H4 (cell line): ENCODE measurements around the gene TPK1. TPM values are rescaled to one million over a fixed set of nuclear protein-coding genes. Genes with fewer than 3 reads are reported as not detected.
A peak's percentile ranks its signal among the peaks of the same experiment; 100 is the strongest.

ENCODE experiments used
- DNase-seq: peaks from one replicate; pipeline ENCODE4 v3.0.0-alpha.2; 2015; ENCODE audit warnings: low spot score
- total RNA-seq: library from RNA; depleted of rRNA; stranded (reverse); fragments of >200 nt; shearing (Covaris generic); gene quantifications from 2 replicates; pipeline ENCODE4 v1.2.3, GENCODE V29; 2014; rRNA removed

Gene TPK1
- 6.2 and 6.5 TPM in 2 replicates for total RNA-seq

- peak; percentile 94 for DNase-seq
Observed at GRCh38 chr7:144835652-144836544, at the start of gene TPK1. TPK1 (minus strand) TSS chr7:144836053; CDS start chr7:144835602, 451 bp downstream.

GRCh38 chr7:144885478-144885877, 49.6 kb upstream of the TPK1 start:
- no peak for DNase-seq

DNA sequence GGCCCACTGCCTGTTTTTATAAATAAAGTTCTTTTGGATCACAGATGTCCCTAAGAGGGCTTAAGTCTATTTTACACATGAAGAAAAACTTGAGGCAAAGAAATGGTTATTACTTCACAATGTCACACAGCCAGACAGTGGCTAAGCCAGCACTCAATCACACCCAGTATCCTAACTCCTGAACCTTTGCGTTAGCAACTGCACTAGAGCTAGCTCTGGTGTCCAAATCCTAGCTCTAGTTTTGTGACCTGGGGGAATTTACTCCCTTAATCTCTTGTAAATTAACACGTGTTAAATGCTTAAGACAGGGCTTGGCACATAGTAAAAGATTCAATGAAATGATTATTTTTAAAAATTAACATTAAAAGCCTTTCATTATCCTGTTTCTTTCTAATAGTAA, 49.0 kb upstream of the TPK1 start:
- DNase-seq, result no peak

GRCh38 chr7:144873316-144873845, 37.5 kb upstream of the TPK1 start:
- no peak for DNase-seq

GRCh38 chr7:144869082-144869481, 33.2 kb upstream of the TPK1 start:
- DNase-seq, result no peak

- DNase-seq, result no peak
Observed at GRCh38 chr7:144866189-144866588, 30.3 kb upstream of the TPK1 start.

DNA sequence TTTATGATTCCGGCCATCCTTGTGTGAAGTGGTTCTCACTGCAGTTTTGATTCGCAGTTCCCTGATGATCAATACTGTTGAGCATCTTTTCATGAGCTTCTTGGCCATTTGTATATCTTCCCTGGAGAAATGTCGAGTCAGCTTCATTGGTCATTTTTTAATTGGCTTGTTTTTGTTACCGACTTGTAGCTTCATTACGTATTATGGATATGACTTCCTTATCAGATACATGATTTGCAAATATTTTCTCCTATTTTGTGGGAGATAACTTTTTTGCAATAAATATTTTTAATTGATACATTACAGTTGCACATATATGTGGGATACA, 27.4 kb upstream of the TPK1 start:
- DNase-seq, result no peak

- no peak for DNase-seq
Observed at GRCh38 chr7:144862612-144863319, 26.9 kb upstream of the TPK1 start.

DNA sequence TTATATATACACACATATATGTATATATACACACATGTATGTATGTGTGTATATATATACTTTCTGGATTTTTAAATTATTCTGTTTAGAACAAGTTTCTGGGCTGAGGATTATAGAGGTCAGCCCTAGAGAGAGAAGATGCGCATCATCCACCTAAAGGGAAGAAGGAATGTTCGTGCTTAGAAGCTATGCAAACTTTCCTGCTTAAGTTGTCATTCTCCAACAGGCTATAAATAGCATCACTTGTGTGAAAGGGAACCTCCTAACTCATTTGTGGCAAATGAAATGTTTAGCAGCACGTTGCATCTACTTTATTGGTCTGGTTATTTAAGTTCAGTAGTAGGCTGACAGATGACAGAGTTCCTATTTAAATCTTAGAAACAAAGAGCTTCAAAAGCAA, 23.9 kb upstream of the TPK1 start:
- no peak for DNase-seq

DNA sequence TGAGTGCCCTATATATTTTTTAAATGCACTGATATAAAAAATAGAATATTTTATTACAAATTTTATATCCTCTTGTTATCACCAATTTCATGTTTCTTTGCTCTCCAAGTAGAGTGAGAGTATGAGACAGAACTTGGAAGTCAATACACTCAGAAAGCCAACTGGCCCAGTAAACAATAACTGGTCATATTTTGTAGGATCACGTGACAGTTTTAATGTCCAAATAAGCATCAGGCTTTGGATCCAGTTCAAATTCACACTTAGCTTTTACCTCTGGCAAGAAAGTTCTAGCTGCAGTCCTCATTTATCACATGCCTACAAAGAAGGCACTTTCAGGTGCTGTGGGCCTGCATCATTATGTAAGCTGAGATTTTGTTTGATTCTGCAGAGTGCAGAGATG, 21.6 kb upstream of the TPK1 start:
- no peak for DNase-seq

- DNase-seq, result peak; percentile 52
Observed at GRCh38 chr7:144854839-144855424, 19.1 kb upstream of the TPK1 start.

DNA sequence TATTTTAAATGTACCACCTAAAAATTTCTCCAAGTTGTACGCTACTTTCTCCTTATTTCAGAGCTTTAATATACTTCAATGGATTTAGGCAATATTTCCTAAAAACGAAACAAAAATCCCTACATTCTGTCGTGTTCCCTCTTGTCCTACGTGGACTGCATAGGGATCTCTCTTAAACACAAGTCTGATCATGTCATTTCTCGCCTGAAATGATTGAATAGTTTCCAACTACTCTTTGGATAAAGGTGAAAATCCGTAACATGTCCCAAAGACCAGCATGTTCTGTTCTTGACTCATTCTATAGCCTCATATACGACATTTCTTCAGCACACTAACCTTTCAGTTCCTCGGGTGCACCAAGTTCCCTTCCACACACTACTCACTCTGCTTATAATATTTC, 17.7 kb upstream of the TPK1 start:
- no peak for DNase-seq

GRCh38 chr7:144848078-144848477, 12.2 kb upstream of the TPK1 start:
- no peak for DNase-seq

- DNase-seq, result peak; percentile 33
Observed at GRCh38 chr7:144842377-144842851, 6.6 kb upstream of the TPK1 start.

DNA sequence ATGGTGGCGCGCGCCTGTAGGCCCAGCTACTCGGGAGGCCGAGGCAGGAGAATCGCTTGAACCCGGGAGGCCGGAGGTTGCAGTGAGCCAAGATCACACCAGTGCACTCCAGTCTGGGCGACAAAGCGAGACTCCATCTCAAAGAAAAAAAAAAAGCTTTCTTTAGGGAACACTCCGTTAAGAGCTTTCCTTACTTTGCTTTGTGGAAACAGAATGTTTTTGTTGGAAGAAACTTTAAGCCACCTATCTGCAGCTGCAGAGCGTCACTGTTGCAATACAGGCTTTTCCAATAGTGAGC, 641 bp upstream of the TPK1 start:
- DNase-seq, result no peak

GRCh38 chr7:144835155-144835611, 670 bp downstream of the TPK1 start:
- DNase-seq, result peak; percentile 20

DNA sequence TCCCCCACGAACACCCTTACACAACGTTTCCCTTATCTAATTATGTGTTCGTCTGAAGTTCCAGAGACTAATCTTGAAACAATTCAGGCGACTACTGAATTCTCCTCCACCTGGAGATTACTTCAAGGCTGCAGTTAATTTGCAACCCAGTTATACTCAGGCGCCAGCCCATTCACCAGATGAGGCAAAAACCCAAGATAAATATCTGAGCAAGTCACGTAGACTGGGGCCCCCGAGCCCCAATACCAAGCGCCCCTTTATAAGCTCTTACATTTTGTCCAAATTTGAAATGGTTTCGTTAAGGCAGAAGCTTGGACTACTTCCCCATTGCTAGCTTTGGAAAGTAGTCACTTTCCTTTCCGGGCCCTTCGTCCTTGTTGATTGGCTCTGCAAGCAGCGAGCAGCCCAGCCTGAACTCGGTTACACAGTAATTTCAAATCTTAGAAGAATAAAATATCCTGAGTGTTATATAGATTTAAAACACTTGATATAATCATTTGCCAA, 1.2 kb downstream of the TPK1 start:
- no peak for DNase-seq

- no peak for DNase-seq
Observed at GRCh38 chr7:144830811-144831210, 5.0 kb downstream of the TPK1 start.

GRCh38 chr7:144830024-144830785, 5.6 kb downstream of the TPK1 start:
- no peak for DNase-seq

DNA sequence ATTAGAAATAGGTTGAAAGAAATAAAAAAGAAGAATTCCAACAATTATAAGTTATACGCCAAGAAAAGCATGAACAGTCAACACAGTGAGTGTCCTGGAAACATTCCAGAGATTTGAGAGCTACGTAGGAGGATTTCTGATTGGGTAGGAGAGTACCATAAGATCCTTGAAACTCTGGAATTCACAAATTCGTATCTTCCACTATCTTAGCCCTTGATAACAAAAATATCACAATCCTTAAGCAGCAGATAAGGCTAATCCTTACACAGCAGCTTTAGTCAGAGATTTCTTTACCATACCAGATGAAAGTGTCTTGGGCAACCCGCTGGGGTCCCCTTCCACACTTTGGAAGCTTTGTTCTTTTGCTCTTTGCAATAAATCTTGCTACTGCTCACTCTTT, 8.2 kb downstream of the TPK1 start:
- DNase-seq, result no peak

DNA sequence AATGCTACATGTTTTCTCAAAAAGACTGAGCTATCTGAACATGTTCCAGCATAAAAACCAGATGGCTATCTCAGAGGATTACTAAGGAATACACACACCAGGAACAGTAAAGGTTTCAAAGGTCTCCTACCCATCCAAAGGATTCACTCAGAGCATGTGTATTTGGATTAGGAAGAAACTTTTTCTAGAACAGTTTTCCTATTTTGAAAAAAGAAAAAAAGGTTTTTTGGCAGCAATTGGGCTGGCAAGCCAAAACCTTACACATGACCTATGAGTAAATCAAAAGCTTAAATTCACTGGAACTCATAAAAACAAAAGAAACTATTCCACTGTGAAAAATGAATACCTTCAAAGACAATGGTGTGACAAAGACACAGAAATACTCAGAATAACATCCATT, 9.6 kb downstream of the TPK1 start:
- no peak for DNase-seq

DNA sequence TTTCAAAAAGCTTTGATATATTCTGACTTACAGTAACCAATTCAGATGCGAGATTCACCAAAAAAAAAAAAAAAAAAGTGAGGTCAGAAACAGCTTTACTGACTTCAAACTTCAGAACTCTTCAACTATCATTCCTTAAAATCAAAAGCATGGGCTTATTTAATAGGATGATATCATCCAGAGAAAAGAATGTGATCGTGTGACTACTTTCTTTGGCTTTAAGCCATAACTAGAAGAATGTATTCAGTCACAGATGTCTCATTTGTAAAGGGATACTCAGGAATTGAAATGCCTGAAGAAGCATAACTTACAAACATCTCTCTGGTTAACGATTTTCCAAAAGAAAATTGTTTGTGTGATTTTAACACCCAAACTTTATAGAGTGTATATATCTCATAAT, 11.5 kb downstream of the TPK1 start:
- DNase-seq, result peak; percentile 67
